ENCODE results near the gene E2F3. TPM values are rescaled to one million over a fixed set of nuclear protein-coding genes. Genes with fewer than 3 reads are reported as not detected.
"Not testable (repeated sequence)": the region's sequence is repeated elsewhere in the genome, so short reads cannot be mapped to it uniquely, and the experiment has no call there.

E2F3 gene
- total RNA-seq, 6 experiments from 2014 or later = 1.1 to 6.3 (median 4.1) TPM

DNA sequence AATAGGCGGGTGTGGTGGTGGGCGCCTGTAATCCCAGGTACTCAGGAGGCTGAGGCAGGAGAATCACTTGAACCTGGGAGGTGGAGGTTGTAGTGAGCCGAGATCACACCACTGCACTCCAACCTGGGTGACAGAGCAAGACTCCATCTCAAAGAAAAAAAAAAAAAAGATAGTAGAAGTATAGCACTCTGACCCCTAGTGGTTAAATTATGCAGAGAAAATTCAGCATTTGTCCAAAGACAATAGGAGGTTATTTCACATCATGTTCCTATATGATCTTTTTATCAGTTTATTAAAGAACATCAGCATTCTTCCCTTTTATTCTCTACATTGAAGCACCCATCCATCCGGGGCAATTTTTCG is 127.4 kb downstream of the E2F3 start:
- H3K27ac ChIP-seq; H3K36me3 ChIP-seq; intact Hi-C loops (cut with DNase I); H3K9me3 ChIP-seq; H3K4me3 ChIP-seq; H3K4me1 ChIP-seq; DNase-seq; H3K27me3 ChIP-seq: not testable (repeated sequence)
- TF ChIP-seq, protein P1, sequence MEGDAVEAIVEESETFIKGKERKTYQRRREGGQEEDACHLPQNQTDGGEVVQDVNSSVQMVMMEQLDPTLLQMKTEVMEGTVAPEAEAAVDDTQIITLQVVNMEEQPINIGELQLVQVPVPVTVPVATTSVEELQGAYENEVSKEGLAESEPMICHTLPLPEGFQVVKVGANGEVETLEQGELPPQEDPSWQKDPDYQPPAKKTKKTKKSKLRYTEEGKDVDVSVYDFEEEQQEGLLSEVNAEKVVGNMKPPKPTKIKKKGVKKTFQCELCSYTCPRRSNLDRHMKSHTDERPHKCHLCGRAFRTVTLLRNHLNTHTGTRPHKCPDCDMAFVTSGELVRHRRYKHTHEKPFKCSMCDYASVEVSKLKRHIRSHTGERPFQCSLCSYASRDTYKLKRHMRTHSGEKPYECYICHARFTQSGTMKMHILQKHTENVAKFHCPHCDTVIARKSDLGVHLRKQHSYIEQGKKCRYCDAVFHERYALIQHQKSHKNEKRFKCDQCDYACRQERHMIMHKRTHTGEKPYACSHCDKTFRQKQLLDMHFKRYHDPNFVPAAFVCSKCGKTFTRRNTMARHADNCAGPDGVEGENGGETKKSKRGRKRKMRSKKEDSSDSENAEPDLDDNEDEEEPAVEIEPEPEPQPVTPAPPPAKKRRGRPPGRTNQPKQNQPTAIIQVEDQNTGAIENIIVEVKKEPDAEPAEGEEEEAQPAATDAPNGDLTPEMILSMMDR (IDR thresholded peaks at IDR 0.05) = peak; percentile 53 to 68 (median 60)
- ATAC-seq = peak; percentile 81 to 92 (median 89)
- whole genome bisulfite sequencing (ENCODE audit: insufficient coverage, low coverage, low lambda C conversion rate, missing lambda C conversion rate) = 6% methylated on average over 2 of the region's 5 CpGs

GRCh38 chr6:20532881-20533280 is 131.2 kb downstream of the E2F3 start:
- H3K36me3 ChIP-seq = no peaks in the 10 kb centered on the region
- TF ChIP-seq, protein P1 (IDR thresholded peaks at IDR 0.05) = no peak
- TF ChIP-seq POLR2A (IDR thresholded peaks at IDR 0.05) = no peak
- no peaks in the 10 kb centered on the region for H3K27me3 ChIP-seq
- H3K9me3 ChIP-seq = no peaks in the 10 kb centered on the region
- peaks cover 0 to 12% (median 5%) of the 10 kb centered on the region in 4 donors for H3K4me1 ChIP-seq
- H3K27ac ChIP-seq = no peak overlapping the region
- H3K4me3 ChIP-seq = no peak overlapping the region
- DNase-seq = no peak
- intact Hi-C loops (cut with DNase I) = loop anchor here (5.0 to 10.0 kb wide), 2 partner anchors 238 to 241 kb away; no protein-coding TSS in a partner anchor
- no peak for ATAC-seq
- 90% methylated on average over 1 of the region's 1 CpG for WGBS (ENCODE audit: insufficient coverage, low coverage, low lambda C conversion rate, missing lambda C conversion rate)

- peak overlapping the region; percentile 49 to 54 (median 52) for H3K27ac ChIP-seq
- no peaks in the 10 kb centered on the region for H3K27me3 ChIP-seq
- ATAC-seq (no peak), DNase-seq (no peak)
- intact Hi-C loops (cut with DNase I) = loop anchor here (5.0 to 10.0 kb wide), 2 partner anchors 239 to 242 kb away; no protein-coding TSS in a partner anchor
- peaks cover 0 to 10% (median 4%) of the 10 kb centered on the region in 4 donors for H3K4me1 ChIP-seq
- 50% methylated on average over 6 of the region's 6 CpGs for WGBS (ENCODE audit: insufficient coverage, low coverage, low lambda C conversion rate, missing lambda C conversion rate)
- H3K4me3 ChIP-seq = peak overlapping the region; percentile 68 to 74 (median 68)
- no peaks in the 10 kb centered on the region for H3K36me3 ChIP-seq
- no peaks in the 10 kb centered on the region for H3K9me3 ChIP-seq
- TF ChIP-seq POLR2A (IDR thresholded peaks at IDR 0.05) = no peak
- TF ChIP-seq, protein P1 (IDR thresholded peaks at IDR 0.05) = no peak
These were observed 132.1 kb downstream of the E2F3 start for GRCh38 chr6:20533746-20534294.

DNA sequence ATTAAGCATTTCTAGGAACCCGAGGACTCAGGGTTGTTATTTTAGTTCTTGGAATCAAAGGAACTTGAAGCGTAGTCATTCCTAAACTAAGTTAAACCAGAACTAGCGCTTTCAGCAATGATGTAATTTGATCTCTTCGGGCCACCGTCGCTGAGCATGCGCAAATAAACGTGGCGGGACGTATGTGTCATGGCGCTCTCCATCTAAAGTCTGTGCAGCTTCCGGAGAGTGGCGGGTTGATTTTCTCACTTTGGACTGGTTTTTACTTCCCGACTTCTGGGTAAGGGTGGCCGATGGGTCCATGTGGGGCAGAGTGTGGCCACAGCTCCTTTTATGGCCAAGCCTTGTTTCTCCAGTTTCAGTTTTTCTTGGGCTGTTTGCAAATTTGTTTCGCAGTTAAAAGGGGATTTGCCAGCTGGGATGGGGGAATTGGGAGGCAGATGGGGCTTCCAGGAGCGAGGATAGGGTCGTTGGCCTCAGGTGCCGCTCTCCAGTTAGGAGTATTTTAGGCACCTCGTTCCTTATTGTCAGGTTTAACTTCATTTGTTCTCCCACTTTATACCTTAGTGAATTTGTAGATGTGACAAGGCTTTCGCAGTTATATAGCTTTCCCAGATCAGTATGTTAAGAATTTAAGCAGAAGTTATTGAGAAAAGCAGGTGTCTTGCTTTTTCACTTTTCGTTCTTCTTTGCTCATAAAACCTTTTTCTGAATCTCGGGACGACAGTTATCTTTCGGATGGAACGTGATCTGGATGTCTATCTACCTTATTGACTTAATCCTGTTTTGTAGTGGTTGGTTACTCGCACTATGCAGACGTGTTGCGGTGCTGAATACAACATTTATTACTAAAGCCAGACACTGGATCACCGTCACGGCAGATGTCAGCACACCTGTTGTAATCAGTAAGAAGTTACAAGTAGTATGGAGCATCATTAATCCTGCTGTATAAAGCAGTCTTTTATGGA is 132.9 kb downstream of the E2F3 start, which contains the start of gene CDKAL1:
Gene CDKAL1, plus strand, starts transcription at position 163 of the 968 bp plus-strand sequence. CDS start 11,894 bp downstream, outside the sequence.
- peaks cover 0 to 10% (median 3%) of the 10 kb centered on the region in 4 donors for H3K4me1 ChIP-seq
- peak; percentile 93 to 99 (median 98) for ATAC-seq
- no peaks in the 10 kb centered on the region for H3K27me3 ChIP-seq
- WGBS (ENCODE audit: insufficient coverage, low coverage, low lambda C conversion rate, missing lambda C conversion rate) = under 1% methylated on average over 30 of the region's 31 CpGs
- H3K9me3 ChIP-seq = no peaks in the 10 kb centered on the region
- H3K27ac ChIP-seq = peak within 1 kb of the TSS; percentile 49 to 54 (median 52)
- DNase-seq = peak; percentile 82 to 91 (median 89)
- H3K36me3 ChIP-seq = no peaks in the 10 kb centered on the region
- peak; percentile 75 for TF ChIP-seq POLR2A (IDR thresholded peaks at IDR 0.05)
- TF ChIP-seq, protein P1 (IDR thresholded peaks at IDR 0.05) = no peak
- H3K4me3 ChIP-seq = peak within 1 kb of the TSS; percentile 68 to 74 (median 68)
- intact Hi-C loops (cut with DNase I) = loop anchor here (5.0 to 10.0 kb wide), 2 partner anchors 240 to 242 kb away; no protein-coding TSS in a partner anchor

Data from right lobe of liver (tissue), 6 donors.